T-helper 1 cell (primary cell): ENCODE results near the gene FLRT3.

Source experiments
- DNase-seq, 5 donors: peaks; one replicate each; pipeline ENCODE4 v3.0.0-alpha.2; 2012 to 2020

FLRT3 gene

GRCh38 chr20:14313341-14314020 lies 23.9 kb downstream of the FLRT3 start:
- no peak for DNase-seq

- no peak for DNase-seq
These were observed 25.4 kb downstream of the FLRT3 start for GRCh38 chr20:14312001-14312400.

GRCh38 chr20:14310977-14311627 lies 26.3 kb downstream of the FLRT3 start:
- DNase-seq = no peak

- no peak for DNase-seq
These were observed 29.5 kb downstream of the FLRT3 start for GRCh38 chr20:14307956-14308355.

- no peak for DNase-seq
These were observed 32.9 kb downstream of the FLRT3 start for GRCh38 chr20:14304472-14304871.

- DNase-seq = no peak
These were observed 33.8 kb downstream of the FLRT3 start for GRCh38 chr20:14303651-14304050.

- DNase-seq = no peak
These were observed 34.3 kb downstream of the FLRT3 start for GRCh38 chr20:14303106-14303505.

- DNase-seq = no peak
These were observed 37.6 kb downstream of the FLRT3 start for GRCh38 chr20:14299831-14300230.

- no peak for DNase-seq
These were observed 41.6 kb downstream of the FLRT3 start for GRCh38 chr20:14295770-14296309.

- no peak for DNase-seq
These were observed 42.2 kb downstream of the FLRT3 start for GRCh38 chr20:14295238-14295637.

GRCh38 chr20:14291502-14291901 lies 45.9 kb downstream of the FLRT3 start:
- no peak for DNase-seq

GRCh38 chr20:14288341-14289330 lies 48.8 kb downstream of the FLRT3 start:
- DNase-seq = no peak

- no peak for DNase-seq
These were observed 53.0 kb downstream of the FLRT3 start for GRCh38 chr20:14284443-14284842.

- DNase-seq = no peak
These were observed 55.3 kb downstream of the FLRT3 start for GRCh38 chr20:14282140-14282539.
